ENCODE results near the gene RAB9B. TPM values are rescaled to one million over a fixed set of nuclear protein-coding genes. Genes with fewer than 3 reads are reported as not detected.
"Not testable (repeated sequence)": the region's sequence is repeated elsewhere in the genome, so short reads cannot be mapped to it uniquely, and the experiment has no call there.

Gene RAB9B
- total RNA-seq, 1 experiment from 2014 or later: 0.31 TPM

DNA sequence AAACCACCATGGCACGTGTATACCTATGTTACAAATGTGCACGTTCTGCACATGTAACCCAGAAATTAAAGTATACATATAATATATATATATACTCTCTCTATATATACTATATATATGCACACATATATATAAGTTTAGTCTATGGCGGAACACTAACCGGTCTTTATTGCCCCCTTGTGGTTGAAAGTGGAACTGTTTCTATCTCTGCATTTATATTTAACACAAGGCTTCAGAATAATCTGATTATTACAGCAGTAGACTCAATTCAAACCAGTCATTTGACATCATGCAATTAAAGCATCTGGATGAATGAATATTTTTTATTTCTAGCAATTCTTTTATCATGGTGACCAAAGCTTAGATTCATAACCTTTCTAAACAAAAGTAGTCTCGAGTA lies 14.6 kb downstream of the RAB9B start:
- Histone ChIP-seq H3K27me3 (ENCODE audit: insufficient read depth, low read length) (no peaks in the 10 kb centered on the region), H2AK5ac (ENCODE audit: insufficient read length, low read length) (no peak overlapping the region), H2AFZ (ENCODE audit: low read length) (no peak overlapping the region), H4K20me1 (ENCODE audit: control insufficient read depth, insufficient read depth, insufficient read length) (no peaks in the 10 kb centered on the region), H2BK12ac (ENCODE audit: insufficient read length, low read depth, low read length) (no peak overlapping the region), H3K9ac (ENCODE audit: extremely low read depth, insufficient read length, low read length) (no peak overlapping the region), H2BK5ac (ENCODE audit: insufficient read length, low read length) (no peak overlapping the region), H3K4ac (ENCODE audit: low read depth, low read length) (no peak overlapping the region), H4K91ac (ENCODE audit: insufficient read length, low read depth, low read length) (no peak overlapping the region), H3K79me2 (ENCODE audit: insufficient read depth, low read length) (no peaks in the 10 kb centered on the region), H3K9me3 (ENCODE audit: control insufficient read depth, low read depth, low read length) (no peaks in the 10 kb centered on the region), H2BK120ac (ENCODE audit: low read depth, low read length, poor library complexity, severe bottlenecking) (no peak overlapping the region), H3K4me1 (ENCODE audit: insufficient read depth, low read length) (no peaks in the 10 kb centered on the region), H4K5ac (ENCODE audit: insufficient read length, low read depth, low read length) (no peak overlapping the region), H3K14ac (ENCODE audit: insufficient read depth, low read length) (no peak overlapping the region), H3K27ac (ENCODE audit: insufficient read length, low read depth, low read length) (no peak overlapping the region), H4K8ac (replicated peaks; ENCODE audit: insufficient read length, low read depth, low read length) (no peak overlapping the region), H3T11ph (ENCODE audit: low read length) (no peak overlapping the region), H3K56ac (ENCODE audit: insufficient read length, low read depth, low read length) (no peak overlapping the region), H3K4me2 (ENCODE audit: insufficient read depth, insufficient read length, low read length) (no peak overlapping the region), H3K23me2 (ENCODE audit: insufficient read length, low read depth, low read length, poor library complexity, severe bottlenecking) (no peaks in the 10 kb centered on the region), H3K18ac (ENCODE audit: insufficient read length, low read depth, low read length) (no peak overlapping the region), H3K23ac (ENCODE audit: insufficient read length, low read depth, low read length) (no peak overlapping the region), H3K79me1 (ENCODE audit: insufficient read depth, low read depth, low read length, poor library complexity, severe bottlenecking) (no peaks in the 10 kb centered on the region), H2BK15ac (ENCODE audit: low read depth, low read length) (no peak overlapping the region), H2BK20ac (ENCODE audit: low read depth, low read length, poor library complexity, severe bottlenecking) (no peak overlapping the region)
- H3K4me1 Mint-ChIP-seq: no peaks in the 10 kb centered on the region
- H3K9me3 Mint-ChIP-seq: peaks cover 0 to 28% of the 10 kb centered on the region in 2 experiments; a peak in 2 of 5 replicates
- DNase-seq: no peak
- H3K36me3 Mint-ChIP-seq (ENCODE audit: insufficient read depth in 1 of 3, low read depth in 3 of 3): no peaks in the 10 kb centered on the region
- no CpG with 5 or more reads among the region's 5 CpGs for WGBS (ENCODE audit: extremely low coverage, insufficient read length, low lambda C conversion rate)
- no peak overlapping the region for H3K4me3 Mint-ChIP-seq
- no peak overlapping the region for H3K27ac Mint-ChIP-seq
- peaks cover 17% of the 10 kb centered on the region for H3K27me3 Mint-ChIP-seq (ENCODE audit: low read depth)
- TF ChIP-seq, protein P1, sequence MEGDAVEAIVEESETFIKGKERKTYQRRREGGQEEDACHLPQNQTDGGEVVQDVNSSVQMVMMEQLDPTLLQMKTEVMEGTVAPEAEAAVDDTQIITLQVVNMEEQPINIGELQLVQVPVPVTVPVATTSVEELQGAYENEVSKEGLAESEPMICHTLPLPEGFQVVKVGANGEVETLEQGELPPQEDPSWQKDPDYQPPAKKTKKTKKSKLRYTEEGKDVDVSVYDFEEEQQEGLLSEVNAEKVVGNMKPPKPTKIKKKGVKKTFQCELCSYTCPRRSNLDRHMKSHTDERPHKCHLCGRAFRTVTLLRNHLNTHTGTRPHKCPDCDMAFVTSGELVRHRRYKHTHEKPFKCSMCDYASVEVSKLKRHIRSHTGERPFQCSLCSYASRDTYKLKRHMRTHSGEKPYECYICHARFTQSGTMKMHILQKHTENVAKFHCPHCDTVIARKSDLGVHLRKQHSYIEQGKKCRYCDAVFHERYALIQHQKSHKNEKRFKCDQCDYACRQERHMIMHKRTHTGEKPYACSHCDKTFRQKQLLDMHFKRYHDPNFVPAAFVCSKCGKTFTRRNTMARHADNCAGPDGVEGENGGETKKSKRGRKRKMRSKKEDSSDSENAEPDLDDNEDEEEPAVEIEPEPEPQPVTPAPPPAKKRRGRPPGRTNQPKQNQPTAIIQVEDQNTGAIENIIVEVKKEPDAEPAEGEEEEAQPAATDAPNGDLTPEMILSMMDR (conservative IDR thresholded peaks at IDR 0.05): peak; percentile 90

DNA sequence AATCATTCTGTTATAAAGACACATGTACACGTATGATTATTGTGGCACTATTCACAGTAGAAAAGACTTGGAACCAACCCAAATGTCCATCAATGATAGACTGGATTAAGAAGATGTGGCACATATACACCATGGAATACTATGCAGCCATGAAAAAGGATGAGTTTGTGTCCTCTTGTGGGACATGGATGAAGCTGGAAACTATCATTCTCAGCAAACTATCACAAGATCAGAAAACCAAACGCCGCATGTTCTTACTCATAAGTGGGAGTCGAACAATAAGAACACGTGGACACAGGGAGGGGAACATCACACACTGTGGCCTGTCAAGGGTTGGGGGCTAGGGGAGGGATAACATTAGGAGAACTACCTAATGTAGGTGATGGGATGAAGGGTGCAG lies 15.0 kb downstream of the RAB9B start:
- H3K27me3 ChIP-seq (ENCODE audit: insufficient read depth, low read length); H3K14ac ChIP-seq (ENCODE audit: insufficient read depth, low read length); H3K36me3 Mint-ChIP-seq (ENCODE audit: insufficient read depth in 1 of 3, low read depth in 3 of 3); H2AK5ac ChIP-seq (ENCODE audit: insufficient read length, low read length); H3K4me1 Mint-ChIP-seq; H4K20me1 ChIP-seq (ENCODE audit: control insufficient read depth, insufficient read depth, insufficient read length); H3K4ac ChIP-seq (ENCODE audit: low read depth, low read length); H2BK120ac ChIP-seq (ENCODE audit: low read depth, low read length, poor library complexity, severe bottlenecking); H3K27ac ChIP-seq (ENCODE audit: insufficient read length, low read depth, low read length); H2BK20ac ChIP-seq (ENCODE audit: low read depth, low read length, poor library complexity, severe bottlenecking); H3K23ac ChIP-seq (ENCODE audit: insufficient read length, low read depth, low read length); H3K9ac ChIP-seq (ENCODE audit: extremely low read depth, insufficient read length, low read length); H3K23me2 ChIP-seq (ENCODE audit: insufficient read length, low read depth, low read length, poor library complexity, severe bottlenecking); H3K18ac ChIP-seq (ENCODE audit: insufficient read length, low read depth, low read length); H3T11ph ChIP-seq (ENCODE audit: low read length); H2BK12ac ChIP-seq (ENCODE audit: insufficient read length, low read depth, low read length); H3K4me3 Mint-ChIP-seq; H3K79me1 ChIP-seq (ENCODE audit: insufficient read depth, low read depth, low read length, poor library complexity, severe bottlenecking); H2AFZ ChIP-seq (ENCODE audit: low read length); H3K56ac ChIP-seq (ENCODE audit: insufficient read length, low read depth, low read length); H3K79me2 ChIP-seq (ENCODE audit: insufficient read depth, low read length); DNase-seq; H4K5ac ChIP-seq (ENCODE audit: insufficient read length, low read depth, low read length); H4K8ac ChIP-seq (replicated peaks; ENCODE audit: insufficient read length, low read depth, low read length); H3K9me3 ChIP-seq (ENCODE audit: control insufficient read depth, low read depth, low read length); H4K91ac ChIP-seq (ENCODE audit: insufficient read length, low read depth, low read length); H3K4me2 ChIP-seq (ENCODE audit: insufficient read depth, insufficient read length, low read length); H3K4me1 ChIP-seq (ENCODE audit: insufficient read depth, low read length); H2BK5ac ChIP-seq (ENCODE audit: insufficient read length, low read length); H2BK15ac ChIP-seq (ENCODE audit: low read depth, low read length); H3K27ac Mint-ChIP-seq: not testable (repeated sequence)
- Mint-ChIP-seq H3K27me3 (ENCODE audit: low read depth) (peaks cover 17% of the 10 kb centered on the region), H3K9me3 (peaks cover 0 to 28% of the 10 kb centered on the region in 2 experiments; a peak in 2 of 5 replicates)
- no CpG with 5 or more reads among the region's 5 CpGs for WGBS (ENCODE audit: extremely low coverage, insufficient read length, low lambda C conversion rate)
